HepG2 (cell line): ENCODE data around the gene ACTN1. TPM values are rescaled to one million over a fixed set of nuclear protein-coding genes. Genes with fewer than 3 reads are reported as not detected.

Source experiments
- FOSL1 ChIP-seq: sonication (generic); formaldehyde crosslinking; IDR thresholded peaks from 2 replicates; pipeline ENCODE4 v1.9.0; 2021; ENCODE audit warnings: missing genetic modification reagents, borderline replicate concordance
- HNRNPL ChIP-seq: fragments of 200-400 bp; formaldehyde crosslinking; IDR thresholded peaks from 2 replicates; pipeline ENCODE4 v1.6.1; 2017; ENCODE audit warnings: mild to moderate bottlenecking, low read depth, low read length
- IRX3 ChIP-seq: sonication (generic); formaldehyde crosslinking; IDR thresholded peaks from 2 replicates; pipeline ENCODE4 v1.8.1; 2023; ENCODE audit warnings: mild to moderate bottlenecking, low read depth, missing genetic modification reagents, borderline replicate concordance
- JDP2 ChIP-seq: sonication (generic); formaldehyde crosslinking; IDR thresholded peaks from 2 replicates; pipeline ENCODE4 v1.8.1; 2022; ENCODE audit warnings: missing genetic modification reagents, borderline replicate concordance
- JUNB ChIP-seq: sonication (generic); formaldehyde crosslinking; IDR thresholded peaks from 2 replicates; pipeline ENCODE4 v1.8.0; 2022; ENCODE audit warnings: missing genetic modification reagents, mild to moderate bottlenecking, borderline replicate concordance
- MXI1 ChIP-seq: IDR thresholded peaks from 3 replicates; pipeline ENCODE4 v1.6.1; 2012; ENCODE audit warnings: low read depth, low read length, inconsistent platforms, borderline replicate concordance
- SIN3A ChIP-seq: IDR thresholded peaks from 2 replicates; pipeline ENCODE4 v1.6.1; 2011; ENCODE audit warnings: low read depth, mild to moderate bottlenecking, control low read depth, low read length, borderline replicate concordance
- SMC3 ChIP-seq: IDR thresholded peaks from 2 replicates; pipeline ENCODE4 v1.6.1; 2011; ENCODE audit warnings: low read length, improper control_type of control experiment
- TBX2 ChIP-seq: sonication (generic); formaldehyde crosslinking; IDR thresholded peaks from 2 replicates; pipeline ENCODE4 v1.5.0; 2020; ENCODE audit warnings: missing genetic modification reagents, mild to moderate bottlenecking, borderline replicate concordance
- ZBTB1 ChIP-seq: sonication (generic); formaldehyde crosslinking; IDR thresholded peaks from 2 replicates; pipeline ENCODE4 v1.4.0; 2020; ENCODE audit warnings: missing genetic modification reagents, borderline replicate concordance
- ZMYM4 ChIP-seq: sonication (generic); formaldehyde crosslinking; IDR thresholded peaks from 2 replicates; pipeline ENCODE4 v1.8.1; 2023; ENCODE audit warnings: mild to moderate bottlenecking, missing genetic modification reagents
- ZNF335 ChIP-seq: sonication (generic); formaldehyde crosslinking; IDR thresholded peaks from 2 replicates; pipeline ENCODE4 v1.4.0; 2020; ENCODE audit warnings: missing genetic modification reagents
- ZNF501 ChIP-seq: sonication (generic); formaldehyde crosslinking; IDR thresholded peaks from 2 replicates; pipeline ENCODE4 v1.5.1; 2020; ENCODE audit warnings: mild to moderate bottlenecking, moderate library complexity, missing genetic modification reagents
- ZNF562 ChIP-seq: sonication (generic); formaldehyde crosslinking; IDR thresholded peaks from 2 replicates; pipeline ENCODE4 v1.8.0; 2022; ENCODE audit warnings: missing genetic modification reagents, borderline replicate concordance
- ZNF564 ChIP-seq: sonication (generic); formaldehyde crosslinking; IDR thresholded peaks from 2 replicates; pipeline ENCODE4 v1.8.1; 2023; ENCODE audit warnings: mild to moderate bottlenecking, missing genetic modification reagents
- ZNF629 ChIP-seq: sonication (generic); formaldehyde crosslinking; conservative IDR thresholded peaks from 2 replicates; pipeline ENCODE4 v1.5.0; 2020; ENCODE audit warnings: missing genetic modification reagents
- ZNF713 ChIP-seq: sonication (generic); formaldehyde crosslinking; IDR thresholded peaks from 2 replicates; pipeline ENCODE4 v1.4.0; 2020; ENCODE audit warnings: mild to moderate bottlenecking, missing genetic modification reagents
- ZNF75D ChIP-seq: sonication (generic); formaldehyde crosslinking; IDR thresholded peaks from 2 replicates; pipeline ENCODE4 v1.8.1; 2023; ENCODE audit warnings: missing genetic modification reagents, mild to moderate bottlenecking, borderline replicate concordance
- ZNF775 ChIP-seq: sonication (generic); formaldehyde crosslinking; IDR thresholded peaks from 2 replicates; pipeline ENCODE4 v1.4.0; 2020; ENCODE audit warnings: missing genetic modification reagents, mild to moderate bottlenecking, moderate library complexity, borderline replicate concordance
- polyA plus RNA-seq, 8 experiments: library from polyadenylated mRNA; depleted of rRNA in 3 of 8; stranded (reverse) in 7 of 8; unstranded in 1 of 8; fragments of >200 nt; fragmentation: Illumina TruSeq in 4 of 8; extraction: Trizol in 4 of 8; gene quantifications; 2 replicates each; pipeline versions ENCODE4 v1.2.1 to v1.2.3, GENCODE V29; 2011 to 2016; ENCODE audit warnings: low read depth in 4 of 8, missing spikeins in 1 of 8, mixed read lengths in 1 of 8; ENCODE audit not compliant: insufficient read depth in 1 of 8
- total RNA-seq, 5 experiments: library from RNA; depleted of rRNA; stranded (reverse); fragments of >200 nt; fragmentation: Illumina TruSeq; extraction: Trizol; gene quantifications; 2 replicates each; pipeline ENCODE4 v1.2.3, GENCODE V29; 2016; ENCODE audit warnings: low read depth in 1 of 5
- TF ChIP-seq, protein P1 (sequence below): sonication (generic); formaldehyde crosslinking; IDR thresholded peaks from 2 replicates; pipeline ENCODE4 v1.8.1; 2022; ENCODE audit warnings: low read depth, mild to moderate bottlenecking, missing genetic modification reagents
- TF ChIP-seq, protein P2 (sequence below), 2 experiments: fragments of 450-650 bp in 1 of 2; sonication (generic) in 1 of 2; formaldehyde crosslinking; IDR thresholded peaks; 2 replicates each; pipeline versions ENCODE4 v1.5.0 to v1.8.0; 2020 to 2022; ENCODE audit warnings: mild to moderate bottlenecking in 1 of 2, missing genetic modification reagents in 1 of 2
- TF ChIP-seq, protein P3 (sequence below): sonication (generic); formaldehyde crosslinking; IDR thresholded peaks from 2 replicates; pipeline ENCODE4 v1.5.0; 2020; ENCODE audit warnings: mild to moderate bottlenecking, missing genetic modification reagents

Gene ACTN1
- total and polyA plus RNA-seq, 2 of the 13 experiments (the other 11 are each of a cell fraction or from before 2014, with no cell fraction given): 58.6 to 162 TPM

DNA sequence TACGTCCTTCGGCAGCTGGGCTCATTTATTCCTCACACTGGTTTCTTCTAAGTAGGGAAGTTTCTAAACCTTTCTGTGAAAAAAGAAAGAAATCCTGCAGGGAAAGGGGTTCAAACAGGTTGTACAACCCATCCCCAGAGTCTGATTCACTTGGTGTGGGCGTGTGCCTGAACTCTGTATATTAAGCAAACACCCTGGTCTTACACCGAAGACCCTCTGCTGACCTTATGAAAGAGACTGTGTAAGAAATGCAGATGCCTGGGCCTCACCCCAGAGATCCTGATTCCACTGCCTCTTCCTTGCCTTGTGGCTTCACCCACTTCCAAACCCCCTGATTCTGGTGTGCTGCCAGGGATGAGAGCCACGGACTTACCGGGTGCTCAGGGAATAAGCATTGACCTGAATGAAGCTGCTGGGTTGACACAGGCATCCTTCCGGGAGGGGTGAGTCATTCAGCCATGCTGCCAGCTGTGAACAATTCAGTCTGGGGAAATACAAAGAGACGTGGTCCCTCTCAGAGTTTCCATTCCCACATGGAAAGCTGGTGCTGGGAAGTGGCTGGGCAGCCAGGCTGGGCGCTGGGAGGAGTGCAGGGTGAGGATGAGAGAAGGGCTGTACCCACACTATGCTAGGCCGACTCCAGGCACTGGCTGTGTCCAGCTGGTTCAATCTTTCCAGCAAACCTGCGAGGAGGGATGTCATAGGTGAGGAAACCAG, 26.5 kb upstream of the ACTN1 start (continued):
- TF ChIP-seq SMC3 (no peak), FOSL1 (CRISPR knock-in tag) (peak; percentile 35; the same call in 1 of the 2 replicates), ZNF629 (CRISPR knock-in tag) (no peak), MXI1 (0 out of 3 replicates have a peak, but pooled peaks have one; percentile 11), JDP2 (CRISPR knock-in tag) (no peak), ZNF775 (CRISPR knock-in tag) (no peak), ZNF713 (CRISPR knock-in tag) (no peak), ZBTB1 (CRISPR knock-in tag) (no peak), ZNF75D (CRISPR knock-in tag) (no peak), ZMYM4 (CRISPR knock-in tag) (no peak), ZNF562 (CRISPR knock-in tag) (no peak), HNRNPL (no peak), TBX2 (no peak), ZNF564 (no peak), JUNB (CRISPR knock-in tag) (peak; percentile 45; the same call in 1 of the 2 replicates), IRX3 (no peak), ZNF501 (peak; percentile 40; the same call in 1 of the 2 replicates), ZNF335 (CRISPR knock-in tag) (no peak), SIN3A (no peak)
- TF ChIP-seq, protein P1, sequence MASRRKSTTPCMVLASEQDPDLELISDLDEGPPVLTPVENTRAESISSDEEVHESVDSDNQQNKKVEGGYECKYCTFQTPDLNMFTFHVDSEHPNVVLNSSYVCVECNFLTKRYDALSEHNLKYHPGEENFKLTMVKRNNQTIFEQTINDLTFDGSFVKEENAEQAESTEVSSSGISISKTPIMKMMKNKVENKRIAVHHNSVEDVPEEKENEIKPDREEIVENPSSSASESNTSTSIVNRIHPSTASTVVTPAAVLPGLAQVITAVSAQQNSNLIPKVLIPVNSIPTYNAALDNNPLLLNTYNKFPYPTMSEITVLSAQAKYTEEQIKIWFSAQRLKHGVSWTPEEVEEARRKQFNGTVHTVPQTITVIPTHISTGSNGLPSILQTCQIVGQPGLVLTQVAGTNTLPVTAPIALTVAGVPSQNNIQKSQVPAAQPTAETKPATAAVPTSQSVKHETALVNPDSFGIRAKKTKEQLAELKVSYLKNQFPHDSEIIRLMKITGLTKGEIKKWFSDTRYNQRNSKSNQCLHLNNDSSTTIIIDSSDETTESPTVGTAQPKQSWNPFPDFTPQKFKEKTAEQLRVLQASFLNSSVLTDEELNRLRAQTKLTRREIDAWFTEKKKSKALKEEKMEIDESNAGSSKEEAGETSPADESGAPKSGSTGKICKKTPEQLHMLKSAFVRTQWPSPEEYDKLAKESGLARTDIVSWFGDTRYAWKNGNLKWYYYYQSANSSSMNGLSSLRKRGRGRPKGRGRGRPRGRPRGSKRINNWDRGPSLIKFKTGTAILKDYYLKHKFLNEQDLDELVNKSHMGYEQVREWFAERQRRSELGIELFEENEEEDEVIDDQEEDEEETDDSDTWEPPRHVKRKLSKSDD: no peak
- TF ChIP-seq, protein P2, sequence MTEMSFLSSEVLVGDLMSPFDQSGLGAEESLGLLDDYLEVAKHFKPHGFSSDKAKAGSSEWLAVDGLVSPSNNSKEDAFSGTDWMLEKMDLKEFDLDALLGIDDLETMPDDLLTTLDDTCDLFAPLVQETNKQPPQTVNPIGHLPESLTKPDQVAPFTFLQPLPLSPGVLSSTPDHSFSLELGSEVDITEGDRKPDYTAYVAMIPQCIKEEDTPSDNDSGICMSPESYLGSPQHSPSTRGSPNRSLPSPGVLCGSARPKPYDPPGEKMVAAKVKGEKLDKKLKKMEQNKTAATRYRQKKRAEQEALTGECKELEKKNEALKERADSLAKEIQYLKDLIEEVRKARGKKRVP (CRISPR knock-in tag; IDR thresholded peaks at IDR 0.05): 0 out of 4 replicates have a peak, but pooled peaks of 1 of the 2 experiments have one; percentile 12
- TF ChIP-seq, protein P3, sequence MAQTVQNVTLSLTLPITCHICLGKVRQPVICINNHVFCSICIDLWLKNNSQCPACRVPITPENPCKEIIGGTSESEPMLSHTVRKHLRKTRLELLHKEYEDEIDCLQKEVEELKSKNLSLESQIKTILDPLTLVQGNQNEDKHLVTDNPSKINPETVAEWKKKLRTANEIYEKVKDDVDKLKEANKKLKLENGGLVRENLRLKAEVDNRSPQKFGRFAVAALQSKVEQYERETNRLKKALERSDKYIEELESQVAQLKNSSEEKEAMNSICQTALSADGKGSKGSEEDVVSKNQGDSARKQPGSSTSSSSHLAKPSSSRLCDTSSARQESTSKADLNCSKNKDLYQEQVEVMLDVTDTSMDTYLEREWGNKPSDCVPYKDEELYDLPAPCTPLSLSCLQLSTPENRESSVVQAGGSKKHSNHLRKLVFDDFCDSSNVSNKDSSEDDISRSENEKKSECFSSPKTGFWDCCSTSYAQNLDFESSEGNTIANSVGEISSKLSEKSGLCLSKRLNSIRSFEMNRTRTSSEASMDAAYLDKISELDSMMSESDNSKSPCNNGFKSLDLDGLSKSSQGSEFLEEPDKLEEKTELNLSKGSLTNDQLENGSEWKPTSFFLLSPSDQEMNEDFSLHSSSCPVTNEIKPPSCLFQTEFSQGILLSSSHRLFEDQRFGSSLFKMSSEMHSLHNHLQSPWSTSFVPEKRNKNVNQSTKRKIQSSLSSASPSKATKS: no peak
